ENCODE data around the gene DNAH17.

Gene DNAH17

GRCh38 chr17:78403822-78404221 is 173.4 kb downstream of the DNAH17 start:
- Histone ChIP-seq H3K4me2 (ENCODE audit: low read length) (no peak overlapping the region), H3K79me2 (ENCODE audit: control insufficient read depth, low read length) (peaks cover 24% of the 10 kb centered on the region), H4K20me1 (ENCODE audit: control insufficient read depth, insufficient read depth, low read depth, low read length) (no peaks in the 10 kb centered on the region), H3K27me3 (ENCODE audit: control insufficient read depth, low read length) (no peaks in the 10 kb centered on the region), H3F3A (ENCODE audit: control insufficient read depth, insufficient read depth) (no peaks in the 10 kb centered on the region), H3K4me3 (ENCODE audit: low read length) (no peak overlapping the region), H3K9me3 (ENCODE audit: control insufficient read depth, insufficient read depth, low read length) (no peaks in the 10 kb centered on the region), H3K36me3 (ENCODE audit: control insufficient read depth, low read length) (peaks cover 61% of the 10 kb centered on the region), H3K9me2 (replicated peaks; ENCODE audit: control insufficient read depth, low read length) (no peaks in the 10 kb centered on the region), H3K27ac (ENCODE audit: low read depth, low read length) (no peak overlapping the region), H3K4me1 (ENCODE audit: control insufficient read depth, low read length) (no peaks in the 10 kb centered on the region)
- no peak for TF ChIP-seq CTCF (IDR thresholded peaks at IDR 0.05; ENCODE audit: low read depth, low read length, poor library complexity, severe bottlenecking)
- no peak for TF ChIP-seq EZH2phosphoT487 (IDR thresholded peaks at IDR 0.05; ENCODE audit: borderline replicate concordance, low read length)

GRCh38 chr17:78401891-78402290 is 175.3 kb downstream of the DNAH17 start:
- no peaks in the 10 kb centered on the region for H3K9me3 ChIP-seq (ENCODE audit: control insufficient read depth, insufficient read depth, low read length)
- no peak overlapping the region for H3K4me3 ChIP-seq (ENCODE audit: low read length)
- H3K27me3 ChIP-seq (ENCODE audit: control insufficient read depth, low read length) = no peaks in the 10 kb centered on the region
- no peaks in the 10 kb centered on the region for H3F3A ChIP-seq (ENCODE audit: control insufficient read depth, insufficient read depth)
- no peaks in the 10 kb centered on the region for H4K20me1 ChIP-seq (ENCODE audit: control insufficient read depth, insufficient read depth, low read depth, low read length)
- peaks cover 68% of the 10 kb centered on the region for H3K36me3 ChIP-seq (ENCODE audit: control insufficient read depth, low read length)
- peaks cover 6% of the 10 kb centered on the region for H3K79me2 ChIP-seq (ENCODE audit: control insufficient read depth, low read length)
- no peaks in the 10 kb centered on the region for H3K4me1 ChIP-seq (ENCODE audit: control insufficient read depth, low read length)
- H3K4me2 ChIP-seq (ENCODE audit: low read length) = no peak overlapping the region
- no peaks in the 10 kb centered on the region for H3K9me2 ChIP-seq (replicated peaks; ENCODE audit: control insufficient read depth, low read length)
- TF ChIP-seq CTCF (IDR thresholded peaks at IDR 0.05; ENCODE audit: low read depth, low read length, poor library complexity, severe bottlenecking) (no peak), EZH2phosphoT487 (IDR thresholded peaks at IDR 0.05; ENCODE audit: borderline replicate concordance, low read length) (no peak)
- H3K27ac ChIP-seq (ENCODE audit: low read depth, low read length) = no peak overlapping the region

- H3K9me3 ChIP-seq (ENCODE audit: control insufficient read depth, insufficient read depth, low read length) = no peaks in the 10 kb centered on the region
- H3K9me2 ChIP-seq (replicated peaks; ENCODE audit: control insufficient read depth, low read length) = no peaks in the 10 kb centered on the region
- H3K4me3 ChIP-seq (ENCODE audit: low read length) = no peak overlapping the region
- H3K27ac ChIP-seq (ENCODE audit: low read depth, low read length) = no peak overlapping the region
- no peaks in the 10 kb centered on the region for H3K27me3 ChIP-seq (ENCODE audit: control insufficient read depth, low read length)
- no peaks in the 10 kb centered on the region for H3K4me1 ChIP-seq (ENCODE audit: control insufficient read depth, low read length)
- no peaks in the 10 kb centered on the region for H4K20me1 ChIP-seq (ENCODE audit: control insufficient read depth, insufficient read depth, low read depth, low read length)
- H3K4me2 ChIP-seq (ENCODE audit: low read length) = no peak overlapping the region
- no peaks in the 10 kb centered on the region; the same call in 1 of the 2 replicates for H3K79me2 ChIP-seq (ENCODE audit: control insufficient read depth, low read length)
- no peaks in the 10 kb centered on the region for H3F3A ChIP-seq (ENCODE audit: control insufficient read depth, insufficient read depth)
- no peak for TF ChIP-seq CTCF (IDR thresholded peaks at IDR 0.05; ENCODE audit: low read depth, low read length, poor library complexity, severe bottlenecking)
- TF ChIP-seq EZH2phosphoT487 (IDR thresholded peaks at IDR 0.05; ENCODE audit: borderline replicate concordance, low read length) = no peak
- H3K36me3 ChIP-seq (ENCODE audit: control insufficient read depth, low read length) = peaks cover 69% of the 10 kb centered on the region
Observed at GRCh38 chr17:78401246-78401645, 175.9 kb downstream of the DNAH17 start.

Measured in DOHH2 (cell line).